Mammary epithelial cell (primary cell): ENCODE results near the gene CCDC88B.

Experiments
- CTCF ChIP-seq, 2 donors: IDR thresholded peaks in 1 of 2; conservative IDR thresholded peaks in 1 of 2; 2 replicates each; pipeline ENCODE4 v1.5.1; 2011 to 2012; ENCODE audit warnings: inconsistent platforms in 2 of 2, low read length in 2 of 2, mild to moderate bottlenecking in 2 of 2, control low read depth in 1 of 2, low read depth in 1 of 2; ENCODE audit not compliant: insufficient read depth in 1 of 2; ENCODE audit errors: extremely low read depth in 1 of 2
- EZH2 ChIP-seq: IDR thresholded peaks from 2 replicates; pipeline ENCODE4 v1.6.1; 2012; ENCODE audit warnings: low read length, inconsistent platforms, borderline replicate concordance

- TF ChIP-seq CTCF (conservative IDR thresholded peaks at IDR 0.05 in 1 of 2, IDR thresholded peaks at IDR 0.05 in 1 of 2; ENCODE audit: extremely low read depth in 1 of 2, insufficient read depth in 1 of 2, low read depth in 1 of 2, low read length in 2 of 2) = no peak
- TF ChIP-seq EZH2 = no peak
These were observed 48.7 kb upstream of the CCDC88B start, which contains the start of gene KCNK4 for GRCh38 chr11:64291262-64291751.
